ENCODE results near the gene UBAC2.
"Not testable (repeated sequence)": the region's sequence is repeated elsewhere in the genome, so short reads cannot be mapped to it uniquely, and the experiment has no call there.

Gene UBAC2

GRCh38 chr13:99383511-99383921 lies 182.9 kb downstream of the UBAC2 start:
- DNase-seq, result no peak

DNA sequence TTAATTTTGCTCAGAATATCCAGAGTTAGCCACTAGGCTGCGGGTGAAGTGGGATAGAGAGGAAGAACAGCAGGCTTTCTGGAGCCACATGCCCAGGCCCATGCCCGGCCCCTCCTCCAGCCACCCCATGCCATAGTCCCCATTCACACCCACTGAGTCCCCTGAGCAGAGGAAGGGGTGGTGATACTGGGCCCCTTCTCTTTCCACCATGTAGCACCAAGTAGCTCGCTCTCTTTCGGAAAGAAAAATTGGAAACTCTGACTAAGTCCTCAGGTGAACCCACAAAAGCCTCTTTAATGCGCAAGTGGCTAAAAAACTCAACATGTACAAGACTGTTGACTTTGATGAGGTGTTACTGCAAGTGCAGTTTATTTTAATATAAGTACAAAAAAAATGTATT lies 183.3 kb downstream of the UBAC2 start:
- no peak for DNase-seq

DNA sequence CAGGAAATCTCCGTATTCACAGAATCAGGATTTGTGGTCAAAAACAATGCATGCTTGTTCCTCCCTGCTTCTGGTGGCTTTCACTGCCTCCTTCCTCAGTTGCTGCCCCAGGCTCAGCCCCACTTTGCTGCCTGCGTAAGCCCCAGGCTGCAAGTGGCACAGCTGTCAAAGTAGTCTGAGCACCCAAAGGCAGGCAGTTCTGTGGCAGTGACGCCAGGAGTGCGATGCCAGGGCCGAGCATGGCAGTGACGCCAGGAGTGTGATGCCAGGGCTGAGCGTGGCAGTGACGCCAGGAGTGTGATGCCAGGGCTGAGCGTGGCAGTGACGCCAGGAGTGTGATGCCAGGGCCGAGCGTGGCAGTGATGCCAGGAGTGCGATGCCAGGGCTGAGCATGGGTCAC lies 183.8 kb downstream of the UBAC2 start:
- no peak for DNase-seq

DNA sequence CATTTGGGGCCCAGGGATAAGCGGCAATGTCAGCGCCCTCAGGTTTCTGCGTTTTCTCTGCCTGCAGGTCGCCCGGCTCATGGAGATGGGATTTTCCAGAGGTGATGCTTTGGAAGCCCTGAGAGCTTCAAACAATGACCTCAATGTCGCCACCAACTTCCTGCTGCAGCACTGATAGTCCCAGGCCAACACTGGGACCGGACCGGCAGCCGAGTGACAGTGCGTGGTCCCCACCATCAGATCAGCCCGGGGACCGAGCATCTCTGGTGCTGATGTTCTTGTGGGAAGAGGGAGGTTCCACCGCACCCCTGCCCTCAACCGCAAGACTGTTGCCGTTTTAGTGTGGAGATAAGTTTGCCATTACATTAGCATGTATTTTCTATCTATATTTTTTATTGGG lies 184.5 kb downstream of the UBAC2 start:
- no peak for DNase-seq

DNA sequence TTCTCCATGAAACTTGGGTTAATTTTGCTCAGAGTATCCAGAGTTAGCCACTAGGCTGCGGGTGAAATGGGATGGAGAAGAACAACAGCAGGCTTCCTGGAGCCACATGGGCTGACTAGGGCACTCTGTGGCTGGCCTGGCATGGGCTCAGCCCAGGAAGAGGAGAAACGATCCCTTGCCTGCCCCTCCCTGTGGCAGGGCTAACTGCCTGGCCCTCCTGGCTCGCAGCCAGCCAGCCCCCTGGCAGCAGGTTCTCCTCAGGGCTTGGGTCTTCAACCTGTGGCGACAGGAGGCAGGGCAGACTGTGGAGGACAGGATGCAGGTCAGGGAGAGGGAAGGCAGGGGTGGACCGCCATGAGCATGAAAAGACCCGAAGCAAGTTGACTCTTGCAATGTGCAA lies 185.3 kb downstream of the UBAC2 start:
- DNase-seq, result no peak

DNA sequence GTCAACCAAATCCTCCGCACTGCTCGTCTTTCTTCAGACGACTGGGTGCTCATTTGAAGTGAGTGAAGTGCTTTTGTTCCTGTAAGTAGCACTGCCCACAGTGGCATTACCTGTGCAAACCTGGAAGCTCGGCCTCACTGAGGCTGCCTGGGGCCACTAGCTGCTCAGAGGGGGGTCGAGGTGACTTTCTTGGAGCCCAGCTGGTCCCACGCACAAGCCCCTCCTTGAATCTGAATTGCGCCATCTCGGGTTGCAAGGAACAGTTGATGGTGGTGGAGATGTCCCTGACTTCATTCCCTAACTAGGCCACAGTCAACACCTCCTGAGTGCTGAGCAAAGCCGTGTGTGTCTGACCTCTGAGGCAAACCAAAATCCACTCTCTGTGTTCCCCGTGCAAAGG lies 185.8 kb downstream of the UBAC2 start:
- no peak for DNase-seq

GRCh38 chr13:99386911-99387788 lies 186.5 kb downstream of the UBAC2 start:
- no peak for DNase-seq

- DNase-seq, result no peak
Observed at GRCh38 chr13:99388334-99388923, 187.8 kb downstream of the UBAC2 start.

DNA sequence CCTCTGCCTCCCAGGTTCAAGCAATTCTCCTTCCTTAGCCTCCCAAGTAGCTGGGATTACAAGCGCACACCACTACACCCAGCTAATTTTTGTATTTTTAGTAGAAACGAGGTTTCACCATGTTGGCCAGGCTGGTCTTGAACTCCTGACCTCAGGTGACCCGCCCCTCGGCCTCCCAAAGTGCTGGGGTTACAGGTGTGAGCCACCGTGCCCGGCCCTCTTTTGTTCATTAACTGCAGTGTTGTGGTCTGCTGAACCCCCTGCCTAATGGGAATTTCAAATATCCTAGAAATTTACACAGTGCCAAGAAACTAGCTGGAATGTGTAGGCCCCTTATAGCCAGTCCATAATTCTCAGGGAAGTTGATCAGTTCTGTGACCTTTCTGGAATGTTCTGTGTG lies 188.4 kb downstream of the UBAC2 start:
- DNase-seq, result not testable (repeated sequence)

- no peak for DNase-seq
Observed at GRCh38 chr13:99389520-99390304, 189.1 kb downstream of the UBAC2 start.

DNA sequence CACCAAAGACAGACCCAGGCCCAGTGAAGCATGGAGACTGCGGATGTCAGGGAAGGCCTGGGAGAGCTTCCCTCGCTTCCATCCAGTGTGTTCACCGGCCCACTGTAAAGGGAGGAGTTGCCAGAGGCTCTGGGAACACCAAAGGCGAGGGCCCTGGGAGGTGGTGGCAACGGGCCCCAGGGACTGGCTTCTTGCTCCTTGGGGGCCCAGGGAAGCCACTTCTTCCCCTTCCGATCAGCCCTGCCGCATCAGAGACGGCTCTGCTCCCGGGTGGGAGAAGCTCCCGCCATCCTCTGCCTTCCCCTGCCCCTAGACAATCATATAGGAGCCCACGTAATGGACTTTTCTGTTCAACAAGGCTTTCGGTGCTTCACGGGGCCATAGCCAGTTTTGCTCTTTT lies 189.9 kb downstream of the UBAC2 start:
- DNase-seq, result no peak

- no peak for DNase-seq
Observed at GRCh38 chr13:99391781-99392469, 191.3 kb downstream of the UBAC2 start.

DNA sequence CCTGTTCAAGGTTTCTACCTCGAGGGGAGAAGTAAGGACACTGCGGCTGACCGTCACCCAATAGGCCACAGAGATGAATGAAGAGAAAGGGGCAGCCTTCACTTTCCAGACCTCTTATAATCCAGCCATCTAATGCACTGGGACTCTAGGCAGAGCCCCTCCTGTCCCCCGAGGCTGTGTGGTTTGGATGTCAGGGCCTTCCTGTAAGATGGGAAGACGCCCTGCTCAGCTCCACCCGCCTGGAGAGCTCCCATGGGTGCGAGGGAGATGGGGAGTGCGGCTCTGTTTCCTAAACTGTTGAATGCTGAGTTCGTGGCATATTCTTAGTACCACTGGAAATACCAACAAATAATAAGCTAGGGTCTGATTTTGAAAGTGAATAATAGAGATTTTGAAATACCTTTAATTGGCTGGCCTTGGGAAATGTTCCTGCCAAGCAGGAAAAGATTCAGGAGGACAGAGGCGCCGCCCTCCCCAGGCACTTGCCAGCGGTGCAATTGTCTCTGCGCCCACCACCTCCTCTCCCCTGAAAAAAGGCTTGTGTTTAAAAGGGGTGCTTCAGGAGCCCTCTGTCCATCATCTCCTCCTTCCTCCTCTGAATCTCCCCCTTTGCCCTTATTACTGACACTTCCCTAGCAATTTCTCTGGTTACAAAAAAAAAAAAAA lies 191.9 kb downstream of the UBAC2 start:
- DNase-seq, result no peak

- not testable (repeated sequence) for DNase-seq
Observed at GRCh38 chr13:99393391-99393790, 192.7 kb downstream of the UBAC2 start.

GRCh38 chr13:99393791-99394735 lies 193.4 kb downstream of the UBAC2 start:
- DNase-seq, result no peak

GRCh38 chr13:99395436-99395835 lies 194.8 kb downstream of the UBAC2 start:
- no peak for DNase-seq

DNA sequence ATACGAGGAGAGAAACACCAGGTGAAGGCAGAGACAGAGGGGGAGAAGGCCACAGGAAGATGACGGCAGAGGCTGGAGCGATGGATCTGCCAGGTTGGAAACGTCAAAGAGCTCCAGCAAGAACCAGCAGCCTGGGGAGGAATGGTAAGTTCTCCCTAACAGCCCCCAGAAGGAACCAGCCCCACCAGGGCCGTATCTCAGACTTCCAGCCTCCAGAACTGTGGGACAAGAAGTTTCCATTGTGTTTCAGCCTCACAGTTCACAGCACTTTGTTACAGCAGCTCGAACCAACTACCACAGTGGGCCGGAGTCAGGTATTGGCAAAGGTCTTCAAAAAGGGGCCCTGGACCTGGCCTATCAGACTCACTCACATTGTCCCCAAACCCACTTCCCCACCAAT lies 195.8 kb downstream of the UBAC2 start:
- DNase-seq, result no peak

GRCh38 chr13:99398071-99398470 lies 197.4 kb downstream of the UBAC2 start:
- DNase-seq, result no peak

DNA sequence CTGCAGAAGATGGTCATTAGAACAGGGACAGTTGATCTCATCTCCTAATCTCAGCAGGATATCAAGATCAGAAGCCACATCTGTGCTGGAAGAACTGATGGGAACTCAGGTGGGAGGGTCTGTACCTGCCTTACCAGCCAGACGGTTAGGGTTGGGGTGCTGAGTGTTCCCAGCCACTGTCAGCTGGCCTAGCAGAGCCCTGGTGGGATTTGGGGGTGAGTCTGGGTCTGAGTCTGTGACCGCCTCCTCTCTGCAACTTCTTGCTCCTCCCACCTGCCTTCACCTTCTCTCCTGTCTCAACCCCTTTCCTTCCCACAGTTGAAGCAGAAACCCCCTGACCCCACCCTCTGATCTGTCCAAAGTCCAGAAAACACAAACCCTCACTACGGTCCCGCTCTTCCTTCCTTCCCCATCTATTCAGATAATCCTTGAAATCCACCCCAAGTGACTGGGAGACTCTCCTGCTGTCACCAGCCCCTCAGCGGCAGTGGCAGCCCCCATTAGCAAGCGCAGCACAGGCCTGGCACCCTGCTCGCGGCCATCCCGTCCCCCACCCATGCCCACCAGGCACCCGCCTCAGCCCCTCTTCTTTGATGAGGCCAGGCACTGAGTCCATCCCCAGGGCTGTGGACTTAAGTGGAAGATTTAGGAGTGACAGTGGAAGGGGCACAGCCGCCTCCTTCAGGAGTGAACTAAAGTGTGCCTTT lies 198.4 kb downstream of the UBAC2 start:
- no peak for DNase-seq

GRCh38 chr13:99399623-99399974 lies 198.9 kb downstream of the UBAC2 start:
- DNase-seq, result no peak

GRCh38 chr13:99403458-99403971 lies 202.9 kb downstream of the UBAC2 start:
- DNase-seq, result no peak

All from fibroblast of upper back skin (primary cell).